HL-60 (cell line): ENCODE measurements around the gene CFAP65.

Experiments used
- DNase-seq, 2 experiments: peaks; one replicate each; pipeline ENCODE4 v3.0.0-alpha.2; 2010 to 2020; ENCODE audit warnings: low read depth in 1 of 2, low spot score in 1 of 2
- H3K27ac ChIP-seq: fragments of 250-450 bp; sonication (Bioruptor Pico); replicated peaks from 2 replicates; pipeline ENCODE4 v1.5.1; 2020; ENCODE audit warnings: mild to moderate bottlenecking, moderate library complexity
- H3K27me3 ChIP-seq: fragments of 250-450 bp; sonication (Bioruptor Pico); 2 replicates; pipeline ENCODE4 v1.5.1; 2021; ENCODE audit warnings: mild to moderate bottlenecking, moderate library complexity; ENCODE audit not compliant: insufficient read depth, poor library complexity, severe bottlenecking
- H3K4me3 ChIP-seq: replicated peaks from 2 replicates; pipeline ENCODE4 v1.5.1; 2011; ENCODE audit warnings: mild to moderate bottlenecking, control low read depth, low read length; ENCODE audit not compliant: insufficient read depth
- CTCF ChIP-seq: IDR thresholded peaks from one replicate; pipeline ENCODE4 v1.5.1; 2011; ENCODE audit warnings: low read length, control low read depth, inconsistent platforms; ENCODE audit not compliant: insufficient read depth
- GABPA ChIP-seq: IDR thresholded peaks from 2 replicates; pipeline ENCODE4 v1.6.1; 2012; ENCODE audit warnings: low read depth
- POLR2AphosphoS5 ChIP-seq: IDR thresholded peaks from 2 replicates; pipeline ENCODE4 v1.6.1; 2012; ENCODE audit warnings: low read depth
- SPI1 ChIP-seq: IDR thresholded peaks from 2 replicates; pipeline ENCODE4 v1.6.1; 2012; ENCODE audit warnings: low read depth, mild to moderate bottlenecking, borderline replicate concordance
- TF ChIP-seq, protein P1 (sequence below): IDR thresholded peaks from 2 replicates; pipeline ENCODE4 v1.6.1; 2012; ENCODE audit warnings: low read depth; ENCODE audit not compliant: insufficient replicate concordance

The CFAP65 gene

GRCh38 chr2:219020604-219021365, 20.5 kb downstream of the CFAP65 start:
- TF ChIP-seq POLR2AphosphoS5 (no peak), CTCF (no peak), GABPA (no peak), SPI1 (no peak)
- TF ChIP-seq, protein P1, sequence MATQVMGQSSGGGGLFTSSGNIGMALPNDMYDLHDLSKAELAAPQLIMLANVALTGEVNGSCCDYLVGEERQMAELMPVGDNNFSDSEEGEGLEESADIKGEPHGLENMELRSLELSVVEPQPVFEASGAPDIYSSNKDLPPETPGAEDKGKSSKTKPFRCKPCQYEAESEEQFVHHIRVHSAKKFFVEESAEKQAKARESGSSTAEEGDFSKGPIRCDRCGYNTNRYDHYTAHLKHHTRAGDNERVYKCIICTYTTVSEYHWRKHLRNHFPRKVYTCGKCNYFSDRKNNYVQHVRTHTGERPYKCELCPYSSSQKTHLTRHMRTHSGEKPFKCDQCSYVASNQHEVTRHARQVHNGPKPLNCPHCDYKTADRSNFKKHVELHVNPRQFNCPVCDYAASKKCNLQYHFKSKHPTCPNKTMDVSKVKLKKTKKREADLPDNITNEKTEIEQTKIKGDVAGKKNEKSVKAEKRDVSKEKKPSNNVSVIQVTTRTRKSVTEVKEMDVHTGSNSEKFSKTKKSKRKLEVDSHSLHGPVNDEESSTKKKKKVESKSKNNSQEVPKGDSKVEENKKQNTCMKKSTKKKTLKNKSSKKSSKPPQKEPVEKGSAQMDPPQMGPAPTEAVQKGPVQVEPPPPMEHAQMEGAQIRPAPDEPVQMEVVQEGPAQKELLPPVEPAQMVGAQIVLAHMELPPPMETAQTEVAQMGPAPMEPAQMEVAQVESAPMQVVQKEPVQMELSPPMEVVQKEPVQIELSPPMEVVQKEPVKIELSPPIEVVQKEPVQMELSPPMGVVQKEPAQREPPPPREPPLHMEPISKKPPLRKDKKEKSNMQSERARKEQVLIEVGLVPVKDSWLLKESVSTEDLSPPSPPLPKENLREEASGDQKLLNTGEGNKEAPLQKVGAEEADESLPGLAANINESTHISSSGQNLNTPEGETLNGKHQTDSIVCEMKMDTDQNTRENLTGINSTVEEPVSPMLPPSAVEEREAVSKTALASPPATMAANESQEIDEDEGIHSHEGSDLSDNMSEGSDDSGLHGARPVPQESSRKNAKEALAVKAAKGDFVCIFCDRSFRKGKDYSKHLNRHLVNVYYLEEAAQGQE, result no peak
- H3K4me3 ChIP-seq, result no peak overlapping the region
- no peak overlapping the region for H3K27ac ChIP-seq
- DNase-seq, result no peak
- peaks cover 2% of the 10 kb centered on the region for H3K27me3 ChIP-seq

- Histone ChIP-seq H3K27me3 (peaks cover 2% of the 10 kb centered on the region), H3K4me3 (no peak overlapping the region), H3K27ac (no peak overlapping the region)
- no peak for TF ChIP-seq SPI1
- DNase-seq, result no peak
Measured at GRCh38 chr2:219019436-219019835, 21.9 kb downstream of the CFAP65 start.

- Histone ChIP-seq H3K27me3 (peaks cover 2% of the 10 kb centered on the region), H3K27ac (no peak overlapping the region), H3K4me3 (no peak overlapping the region)
- TF ChIP-seq SPI1, result no peak
- TF ChIP-seq, protein P1, result no peak
- no peak for TF ChIP-seq POLR2AphosphoS5
- TF ChIP-seq GABPA, result no peak
- TF ChIP-seq CTCF, result no peak
- DNase-seq, result no peak
Measured at GRCh38 chr2:219018726-219019125, 22.6 kb downstream of the CFAP65 start.

- Histone ChIP-seq H3K4me3 (no peak overlapping the region), H3K27me3 (peaks cover 2% of the 10 kb centered on the region), H3K27ac (no peak overlapping the region)
- no peak for TF ChIP-seq SPI1
- TF ChIP-seq CTCF, result no peak
- TF ChIP-seq, protein P1, result no peak
- TF ChIP-seq GABPA, result no peak
- TF ChIP-seq POLR2AphosphoS5, result no peak
- DNase-seq, result no peak
Measured at GRCh38 chr2:219018286-219018685, 23.0 kb downstream of the CFAP65 start.
